ENCODE results near the gene GKN1.

- TF ChIP-seq CTCF (IDR thresholded peaks at IDR 0.05; ENCODE audit: low read depth, low read length) (no peak), MYC (IDR thresholded peaks at IDR 0.05; ENCODE audit: low read depth, low read length) (no peak), MAX (IDR thresholded peaks at IDR 0.05; ENCODE audit: low read depth, low read length) (no peak), POLR2A (IDR thresholded peaks at IDR 0.05; ENCODE audit: extremely low read depth, insufficient read length) (no peak)
These were observed 43.2 kb upstream of the GKN1 start for GRCh38 chr2:68931149-68931711.
